ACC112 (cell line): ENCODE results near the gene PAXX.

Source experiments
- H2AFZ ChIP-seq: fragments of 200-600 bp; sonication (generic); one replicate; pipeline ENCODE4 v1.6.0; 2017; ENCODE audit warnings: antibody characterized with exemption, low read length; ENCODE audit not compliant: unreplicated experiment
- H3K27ac ChIP-seq: fragments of 200-600 bp; sonication (generic); 2 replicates; pipeline ENCODE4 v1.5.1; 2014; ENCODE audit warnings: low read depth, mild to moderate bottlenecking, antibody characterized with exemption, low read length, moderate library complexity
- H3K27me3 ChIP-seq: fragments of 200-600 bp; sonication (generic); 2 replicates; pipeline ENCODE4 v1.6.1; 2014; ENCODE audit warnings: mild to moderate bottlenecking, antibody characterized with exemption, low read length, moderate library complexity, mixed read lengths; ENCODE audit not compliant: insufficient read depth
- H3K36me3 ChIP-seq: fragments of 200-600 bp; sonication (generic); 2 replicates; pipeline ENCODE4 v1.6.1; 2016; ENCODE audit warnings: mild to moderate bottlenecking, antibody characterized with exemption, low read length, moderate library complexity, mixed read lengths; ENCODE audit not compliant: insufficient read depth
- H3K4me1 ChIP-seq: fragments of 200-600 bp; sonication (generic); one replicate; pipeline ENCODE4 v1.6.1; 2016; ENCODE audit warnings: low read length, mixed read lengths; ENCODE audit not compliant: insufficient read depth, unreplicated experiment, control insufficient read depth
- H3K4me3 ChIP-seq: fragments of 200-600 bp; sonication (generic); 2 replicates; pipeline ENCODE4 v1.5.1; 2014; ENCODE audit warnings: mild to moderate bottlenecking, low read depth, low read length
- H3K79me2 ChIP-seq: fragments of 200-600 bp; sonication (generic); one replicate; pipeline ENCODE4 v1.6.0; 2016; ENCODE audit warnings: low read length; ENCODE audit not compliant: control insufficient read depth, unreplicated experiment, insufficient read depth

Gene PAXX

DNA sequence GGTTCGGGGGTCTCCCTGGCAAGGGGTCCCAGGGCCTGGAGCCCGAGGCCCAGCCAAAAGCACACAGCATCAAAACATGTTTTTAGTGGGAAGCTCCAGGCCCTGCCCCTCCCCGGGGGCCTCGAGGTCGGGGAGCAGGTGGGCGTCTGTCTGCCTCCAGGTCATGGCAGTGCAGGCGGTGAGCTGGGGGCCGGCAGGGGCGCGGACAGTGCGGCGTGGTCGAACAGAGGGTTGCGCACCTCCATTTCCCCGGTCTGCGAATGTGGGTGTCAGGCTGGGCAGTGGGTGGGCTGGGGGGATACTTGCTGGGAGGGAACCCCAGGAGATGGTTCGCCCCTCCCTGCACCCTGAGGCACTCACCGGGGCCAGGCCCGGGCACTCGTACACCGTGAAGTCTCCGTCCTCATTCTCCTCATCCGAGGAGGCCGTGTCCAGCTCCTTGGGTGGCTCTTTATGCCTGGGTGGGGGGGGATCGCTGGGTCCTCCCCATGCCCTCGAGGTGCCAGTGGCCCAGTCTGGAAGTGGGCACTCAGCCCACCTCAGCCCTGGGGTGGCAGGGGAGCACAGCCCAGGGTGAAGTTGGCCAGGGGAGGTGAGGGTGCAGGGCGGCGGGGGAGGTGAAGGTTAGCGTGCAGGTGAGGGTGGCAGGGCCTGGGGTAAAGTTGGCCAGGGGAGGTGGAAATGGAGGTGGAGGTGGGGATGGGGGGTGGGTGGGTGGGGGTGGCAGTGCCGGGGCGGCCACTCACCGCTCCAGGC, 47.6 kb downstream of the PAXX start:
- no peak overlapping the region for H3K4me3 ChIP-seq
- H3K36me3 ChIP-seq: no peaks in the 10 kb centered on the region; the same call in 1 of the 2 replicates
- no peak overlapping the region for H2AFZ ChIP-seq
- peaks cover 4% of the 10 kb centered on the region for H3K4me1 ChIP-seq
- no peak overlapping the region for H3K27ac ChIP-seq
- peaks cover 17% of the 10 kb centered on the region for H3K79me2 ChIP-seq
- H3K27me3 ChIP-seq: no peaks in the 10 kb centered on the region

- H3K27ac ChIP-seq: no peak overlapping the region
- H3K4me1 ChIP-seq: peaks cover 4% of the 10 kb centered on the region
- H3K36me3 ChIP-seq: no peaks in the 10 kb centered on the region; the same call in 1 of the 2 replicates
- no peak overlapping the region for H3K4me3 ChIP-seq
- no peaks in the 10 kb centered on the region for H3K27me3 ChIP-seq
- H3K79me2 ChIP-seq: peaks cover 20% of the 10 kb centered on the region
- no peak overlapping the region for H2AFZ ChIP-seq
These were observed 48.3 kb downstream of the PAXX start for GRCh38 chr9:137040568-137040967.

DNA sequence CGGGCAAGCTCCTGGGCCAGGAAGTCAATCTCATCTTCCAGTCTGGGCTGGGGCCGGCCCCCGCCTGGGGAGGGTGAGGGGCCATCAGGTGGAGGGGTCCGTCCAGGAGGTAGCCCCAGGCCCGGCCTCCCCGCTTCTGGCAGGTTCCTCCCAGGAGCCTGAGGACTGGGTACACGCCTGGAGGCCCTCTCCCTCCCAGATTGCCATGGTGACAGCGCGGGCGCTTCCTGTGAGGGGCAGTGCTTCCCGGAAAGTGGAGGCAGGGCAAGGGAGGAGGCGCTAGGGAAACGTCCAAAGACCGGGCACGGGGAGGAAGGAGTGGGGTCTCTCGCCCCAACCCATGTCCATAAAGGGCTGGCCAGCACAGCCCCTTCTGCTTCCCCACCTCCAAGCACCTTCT, 48.9 kb downstream of the PAXX start:
- H3K27ac ChIP-seq: no peak overlapping the region
- no peak overlapping the region for H2AFZ ChIP-seq
- peaks cover 20% of the 10 kb centered on the region for H3K79me2 ChIP-seq
- H3K4me3 ChIP-seq: no peak overlapping the region
- H3K4me1 ChIP-seq: peaks cover 4% of the 10 kb centered on the region
- H3K27me3 ChIP-seq: no peaks in the 10 kb centered on the region
- H3K36me3 ChIP-seq: no peaks in the 10 kb centered on the region; the same call in 1 of the 2 replicates

DNA sequence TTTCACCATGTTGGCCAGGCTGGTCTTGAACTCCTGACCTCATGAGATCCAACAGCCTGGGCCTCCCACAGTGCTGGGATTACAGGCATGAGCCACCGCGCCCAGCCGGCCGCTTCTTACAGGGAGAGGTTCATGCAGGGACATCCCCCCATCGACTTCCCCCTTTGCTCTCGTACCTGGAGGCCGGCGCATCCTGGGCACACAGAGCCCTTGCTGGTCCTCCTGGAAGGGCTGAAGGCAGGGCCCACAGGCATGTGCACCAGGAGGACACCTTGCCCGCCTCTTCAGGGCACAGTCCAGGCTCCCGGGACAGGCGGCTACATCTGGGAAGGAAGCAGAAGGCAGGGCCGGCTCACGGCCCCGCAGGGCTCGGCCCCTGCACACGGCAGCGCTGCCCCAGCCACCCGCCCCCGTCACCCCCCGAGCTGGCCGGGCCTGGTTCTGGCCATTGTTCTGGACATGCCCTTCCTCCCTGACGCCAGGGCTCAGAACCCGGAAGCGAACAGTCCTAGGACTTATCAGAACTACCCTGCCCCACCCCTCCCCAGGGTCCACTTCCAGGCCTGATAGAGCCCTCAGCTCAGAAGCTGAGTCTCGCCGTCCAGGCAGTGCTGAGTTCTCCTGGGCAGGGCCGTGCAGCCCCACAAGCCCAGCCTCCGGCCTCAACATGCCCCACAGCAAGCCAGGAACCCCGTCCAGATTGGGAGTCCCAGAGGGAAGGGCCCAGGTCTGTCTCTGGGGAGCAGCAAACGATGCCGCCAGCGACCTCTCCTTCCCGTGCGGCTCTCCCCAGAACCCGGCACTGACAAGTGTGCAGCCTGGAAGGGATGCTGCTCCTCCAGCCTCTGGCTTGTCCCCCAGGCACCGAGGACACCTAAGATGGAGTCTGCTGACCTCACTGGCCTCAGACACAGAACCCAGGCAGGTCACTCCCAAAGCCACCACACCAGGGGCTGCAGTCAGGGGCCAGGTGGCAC, 50.8 kb downstream of the PAXX start:
- Histone ChIP-seq H3K4me3 (no peak overlapping the region), H3K27ac (no peak overlapping the region), H3K27me3 (no peaks in the 10 kb centered on the region), H2AFZ (no peak overlapping the region), H3K4me1 (peaks cover 4% of the 10 kb centered on the region), H3K36me3 (no peaks in the 10 kb centered on the region; the same call in 1 of the 2 replicates), H3K79me2 (peaks cover 20% of the 10 kb centered on the region)
